Amygdala (tissue), 56 donors: ENCODE data around the gene CCDC61.

Experiments used
- DNase-seq, 56 donors: peaks; one replicate each; lab custom pipeline; 2025; lab: John Stamatoyannopoulos, UW

The CCDC61 gene

GRCh38 chr19:45994998-45995714, at the start of gene CCDC61:
Gene CCDC61, plus strand, starts transcription at chr19:45995467. Its CDS starts 7,552 bp downstream, at chr19:46003019.
- DNase-seq, result peak; percentile 82 to 100 (median 97)

- no peak for DNase-seq
These were observed 47.3 kb upstream of the CCDC61 start for GRCh38 chr19:45947926-45948325.

- DNase-seq, result no peak
These were observed 43.0 kb upstream of the CCDC61 start for GRCh38 chr19:45952341-45952685.

- peak in 14 of 56 donors; percentile 7 to 42 (median 22) for DNase-seq
These were observed 42.4 kb upstream of the CCDC61 start for GRCh38 chr19:45952686-45953505.

GRCh38 chr19:45953676-45954075, 41.6 kb upstream of the CCDC61 start:
- no peak for DNase-seq

- DNase-seq, result peak in 26 of 56 donors; percentile 17 to 54 (median 34)
These were observed 41.1 kb upstream of the CCDC61 start for GRCh38 chr19:45954156-45954555.

- DNase-seq, result peak in 53 of 56 donors; percentile 17 to 89 (median 71)
These were observed 39.2 kb upstream of the CCDC61 start for GRCh38 chr19:45955905-45956608.

GRCh38 chr19:45958320-45958719, 36.9 kb upstream of the CCDC61 start:
- no peak for DNase-seq

- DNase-seq, result no peak
These were observed 36.3 kb upstream of the CCDC61 start for GRCh38 chr19:45958769-45959516.

- DNase-seq, result peak in 1 of 56 donors; percentile 28
These were observed 35.7 kb upstream of the CCDC61 start for GRCh38 chr19:45959517-45960025.

- DNase-seq, result peak in 6 of 56 donors; percentile 9 to 67 (median 16)
These were observed 34.6 kb upstream of the CCDC61 start for GRCh38 chr19:45960595-45961235.

- no peak for DNase-seq
These were observed 33.2 kb upstream of the CCDC61 start for GRCh38 chr19:45962021-45962420.

- DNase-seq, result no peak
These were observed 28.0 kb upstream of the CCDC61 start for GRCh38 chr19:45967246-45967645.

GRCh38 chr19:45968626-45969025, 26.6 kb upstream of the CCDC61 start:
- DNase-seq, result no peak

GRCh38 chr19:45969676-45970075, 25.6 kb upstream of the CCDC61 start:
- DNase-seq, result no peak

GRCh38 chr19:45971260-45971902, 23.9 kb upstream of the CCDC61 start:
- DNase-seq, result no peak

GRCh38 chr19:45972081-45972946, 23.0 kb upstream of the CCDC61 start:
- peak in 23 of 56 donors; percentile 11 to 62 (median 26) for DNase-seq

- DNase-seq, result peak in 3 of 56 donors; percentile 7 to 35 (median 14)
These were observed 22.2 kb upstream of the CCDC61 start for GRCh38 chr19:45972947-45973540.
